Activated naive CD8-positive, alpha-beta T cell treated with anti-CD3 and anti-CD28 coated beads for 36 hours (primary cell): ENCODE results near the gene FANCD2OS. TPM values are rescaled to one million over a fixed set of nuclear protein-coding genes. Genes with fewer than 3 reads are reported as not detected.

Source experiments
- total RNA-seq, 2 experiments: library from RNA; stranded (reverse); gene quantifications; one replicate each; pipeline ENCODE4 v1.2.3, GENCODE V29; 2021

FANCD2OS gene
- total RNA-seq, 2 experiments from 2014 or later = not detected

Other genes with a start within 250 kb of the FANCD2OS start
- under 1 TPM in 1 of 2 experiments, not detected in 1; 0.18 TPM for gene CIDEC, start 228.0 kb downstream of the FANCD2OS start, total RNA-seq
- gene JAGN1, start 217.6 kb downstream of the FANCD2OS start, total RNA-seq = 10 to 100 TPM; 49.0 to 49.2 TPM
- 1 to 10 TPM; 1.2 to 1.8 TPM for gene IL17RE, start 205.4 kb downstream of the FANCD2OS start, total RNA-seq
- under 1 TPM; 0.36 to 0.60 TPM for gene IL17RC, start 191.2 kb downstream of the FANCD2OS start, total RNA-seq
- 1 to 10 TPM; 7.9 to 10.0 TPM for gene CRELD1, start 174.4 kb downstream of the FANCD2OS start, total RNA-seq
- gene PRRT3, start 155.8 kb downstream of the FANCD2OS start, total RNA-seq = 1 to 10 TPM; 8.0 to 8.6 TPM
- 10 to 100 TPM; 44.7 to 46.7 TPM for gene EMC3, start 121.4 kb downstream of the FANCD2OS start, total RNA-seq
- gene FANCD2, start 81.8 kb downstream of the FANCD2OS start, total RNA-seq = 10 to 100 TPM; 80.9 to 85.1 TPM
- 10 to 100 TPM; 91.6 to 94.6 TPM for gene BRK1, start 7.4 kb upstream of the FANCD2OS start, total RNA-seq
- 10 to 100 TPM; 42.0 to 42.2 TPM for gene VHL, start 33.5 kb upstream of the FANCD2OS start, total RNA-seq
- 1 to 10 TPM; 2.6 to 3.1 TPM for gene IRAK2, start 56.7 kb upstream of the FANCD2OS start, total RNA-seq
- 10 to 100 TPM; 41.6 to 48.5 TPM for gene TATDN2, start 140.2 kb upstream of the FANCD2OS start, total RNA-seq
- gene GHRL, start 184.7 kb upstream of the FANCD2OS start, total RNA-seq = under 1 TPM; 0.38 to 0.41 TPM
- 100 to 1,000 TPM in 1 of 2 experiments, 10 to 100 TPM in 1; 99.4 to 103 TPM for gene SEC13, start 212.9 kb upstream of the FANCD2OS start, total RNA-seq